Astrocyte (in vitro differentiated cells and primary cell): ENCODE results near the gene ANKRD52.

Experiments used
- CTCF ChIP-seq: IDR thresholded peaks from 2 replicates; pipeline ENCODE4 v1.5.1; 2011; ENCODE audit warnings: low read depth, mild to moderate bottlenecking, inconsistent platforms, low read length, moderate library complexity; ENCODE audit not compliant: insufficient read depth
- EZH2 ChIP-seq: IDR thresholded peaks from 2 replicates; pipeline ENCODE4 v1.6.1; 2012; ENCODE audit warnings: mild to moderate bottlenecking, low read length, inconsistent platforms; ENCODE audit not compliant: insufficient read depth

GRCh38 chr12:56208006-56208405 lies 50.2 kb downstream of the ANKRD52 start:
- TF ChIP-seq CTCF, result no peak
- TF ChIP-seq EZH2, result no peak
